GM19463 (cell line): ENCODE data around the gene ULK1.

Experiments used
- ATAC-seq: cut with Tn5 transposase; IDR thresholded peaks from one replicate; pipeline ENCODE4 v1.9.1; 2021; ENCODE audit warnings: mild to moderate bottlenecking, moderate library complexity; ENCODE audit not compliant: unreplicated experiment

Gene ULK1

DNA sequence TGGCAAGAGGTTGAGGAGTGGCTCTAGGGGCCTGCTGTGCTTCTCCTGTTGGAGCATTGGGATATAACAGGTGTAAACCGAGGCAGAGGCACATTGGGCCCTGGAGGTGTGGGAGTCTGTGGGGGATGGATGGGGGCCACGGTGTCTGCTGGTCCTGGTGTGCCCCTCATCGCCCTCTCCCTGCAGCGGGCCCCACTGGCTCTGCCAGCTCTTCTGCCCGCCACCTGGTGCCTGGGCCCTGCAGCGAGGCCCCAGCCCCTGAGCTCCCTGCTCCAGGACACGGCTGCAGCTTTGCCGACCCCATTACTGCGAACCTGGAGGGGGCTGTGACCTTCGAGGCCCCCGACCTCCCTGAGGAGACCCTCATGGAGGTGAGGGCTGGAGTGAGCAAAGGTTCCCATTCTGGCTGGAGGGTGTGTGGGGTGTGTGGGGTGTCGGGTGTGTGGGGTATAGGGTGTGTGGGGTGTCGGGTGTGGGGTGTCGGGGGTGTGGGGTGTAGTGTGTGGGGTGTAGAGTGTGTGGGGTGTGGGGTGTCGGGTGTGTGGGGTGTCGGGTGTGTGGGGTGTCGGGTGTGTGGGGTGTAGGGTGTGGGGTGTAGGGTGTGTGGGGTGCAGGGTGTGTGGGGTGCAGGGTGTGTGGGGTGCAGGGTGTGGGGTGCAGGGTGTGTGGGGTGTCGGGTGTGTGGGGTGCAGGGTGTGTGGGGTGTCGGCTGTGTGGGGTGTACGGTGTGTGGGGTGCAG, 24.1 kb downstream of the ULK1 start:
- ATAC-seq: no peak

DNA sequence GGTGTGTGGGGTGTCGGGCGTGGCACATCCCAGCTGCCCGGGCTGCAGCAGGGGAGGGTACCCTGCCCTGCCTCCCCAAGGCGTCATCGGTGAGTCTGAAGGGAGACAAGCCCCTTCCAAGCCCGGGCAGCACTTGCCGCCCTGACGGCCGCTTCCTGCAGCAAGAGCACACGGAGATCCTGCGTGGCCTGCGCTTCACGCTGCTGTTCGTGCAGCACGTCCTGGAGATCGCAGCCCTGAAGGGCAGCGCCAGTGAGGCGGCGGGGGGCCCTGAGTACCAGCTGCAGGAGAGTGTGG, 24.6 kb downstream of the ULK1 start:
- ATAC-seq: no peak

DNA sequence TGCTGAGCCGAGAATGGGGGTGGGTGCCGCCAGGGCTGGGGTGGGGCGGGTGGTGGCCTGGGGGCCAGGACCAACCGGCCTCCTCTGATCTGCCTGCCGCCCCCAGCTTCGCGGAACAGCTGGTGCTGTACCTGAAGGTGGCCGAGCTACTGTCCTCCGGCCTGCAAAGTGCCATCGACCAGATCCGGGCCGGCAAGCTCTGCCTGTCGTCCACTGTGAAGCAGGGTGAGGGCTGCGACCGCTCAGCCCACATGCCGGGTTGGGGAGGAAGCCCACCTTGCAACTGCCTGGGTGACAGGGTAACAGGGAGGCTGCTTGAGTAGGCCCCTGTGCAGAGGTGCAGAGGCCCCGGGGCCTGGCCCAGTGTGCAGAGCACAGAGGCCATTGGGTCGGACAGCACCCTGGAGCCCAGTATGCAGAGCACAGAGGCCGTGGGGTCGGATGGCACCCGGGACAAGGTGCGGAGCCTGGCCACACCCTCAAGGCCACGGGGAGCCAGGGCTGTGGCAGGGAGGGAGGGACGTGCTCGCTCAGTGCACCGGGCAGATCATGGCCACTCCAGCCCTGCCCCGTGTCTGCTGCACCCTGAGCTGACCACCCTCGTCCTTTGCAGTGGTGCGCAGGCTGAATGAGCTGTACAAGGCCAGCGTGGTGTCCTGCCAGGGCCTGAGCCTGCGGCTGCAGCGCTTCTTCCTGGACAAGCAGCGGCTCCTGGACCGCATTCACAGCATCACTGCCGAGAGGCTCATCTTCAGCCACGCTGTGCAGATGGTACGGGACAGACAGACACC, 25.1 kb downstream of the ULK1 start:
- ATAC-seq: no peak

DNA sequence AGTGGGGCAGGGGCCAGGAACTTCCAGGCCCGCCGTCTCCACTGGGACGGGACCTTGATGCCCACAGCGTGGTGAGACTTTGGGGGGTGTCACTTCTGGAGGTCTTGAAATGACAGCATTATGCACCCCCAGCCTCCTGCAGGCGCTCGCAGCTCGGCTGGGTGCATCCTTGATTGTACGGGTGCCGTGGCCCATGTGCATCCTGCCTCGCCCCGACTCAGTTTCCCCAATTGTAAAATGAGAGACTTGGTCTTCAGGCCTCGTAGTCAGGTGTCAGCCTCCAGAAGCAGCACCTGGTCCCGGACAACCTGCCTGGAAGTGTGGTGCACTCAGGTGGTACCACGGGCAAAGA, 25.7 kb downstream of the ULK1 start:
- no peak for ATAC-seq

DNA sequence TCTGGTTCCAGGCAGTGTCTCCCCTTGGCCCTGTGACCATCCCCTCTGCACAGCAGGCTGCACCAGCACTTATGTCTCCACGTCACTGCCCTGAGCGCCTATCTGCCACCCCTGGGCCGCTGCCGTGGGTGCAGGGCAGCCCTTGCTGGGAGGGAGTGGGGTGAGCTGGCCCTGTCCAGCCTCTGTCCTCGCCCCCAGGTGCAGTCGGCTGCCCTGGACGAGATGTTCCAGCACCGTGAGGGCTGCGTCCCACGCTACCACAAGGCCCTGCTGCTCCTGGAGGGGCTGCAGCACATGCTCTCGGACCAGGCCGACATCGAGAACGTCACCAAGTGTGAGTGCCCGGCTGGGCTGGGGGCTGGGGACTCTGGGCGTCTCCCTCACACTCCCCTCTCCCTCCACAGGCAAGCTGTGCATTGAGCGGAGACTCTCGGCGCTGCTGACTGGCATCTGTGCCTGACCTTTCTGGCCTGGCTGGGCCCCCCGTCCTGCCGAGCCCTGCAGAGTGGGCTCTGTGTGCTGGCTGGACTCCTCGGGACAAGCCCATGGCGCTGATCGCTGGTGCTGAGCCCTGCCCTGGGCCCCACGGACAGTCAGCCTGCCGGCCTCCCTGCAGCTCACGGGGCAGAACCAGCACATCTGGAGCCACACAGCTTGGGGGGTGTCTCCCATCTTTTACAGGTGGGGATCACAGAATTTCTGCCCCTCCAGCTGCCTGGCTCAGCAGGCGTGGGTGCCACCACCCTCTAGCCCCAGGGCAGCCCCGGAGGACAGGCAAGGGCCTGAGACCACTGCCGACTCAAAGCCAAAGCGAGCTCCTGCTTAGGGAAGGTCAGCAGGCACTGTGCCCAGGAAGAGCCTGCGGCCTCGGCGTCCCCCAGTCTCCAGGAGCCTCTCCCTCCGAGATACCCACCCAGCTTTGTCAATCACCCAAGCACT, 26.7 kb downstream of the ULK1 start:
- no peak for ATAC-seq

DNA sequence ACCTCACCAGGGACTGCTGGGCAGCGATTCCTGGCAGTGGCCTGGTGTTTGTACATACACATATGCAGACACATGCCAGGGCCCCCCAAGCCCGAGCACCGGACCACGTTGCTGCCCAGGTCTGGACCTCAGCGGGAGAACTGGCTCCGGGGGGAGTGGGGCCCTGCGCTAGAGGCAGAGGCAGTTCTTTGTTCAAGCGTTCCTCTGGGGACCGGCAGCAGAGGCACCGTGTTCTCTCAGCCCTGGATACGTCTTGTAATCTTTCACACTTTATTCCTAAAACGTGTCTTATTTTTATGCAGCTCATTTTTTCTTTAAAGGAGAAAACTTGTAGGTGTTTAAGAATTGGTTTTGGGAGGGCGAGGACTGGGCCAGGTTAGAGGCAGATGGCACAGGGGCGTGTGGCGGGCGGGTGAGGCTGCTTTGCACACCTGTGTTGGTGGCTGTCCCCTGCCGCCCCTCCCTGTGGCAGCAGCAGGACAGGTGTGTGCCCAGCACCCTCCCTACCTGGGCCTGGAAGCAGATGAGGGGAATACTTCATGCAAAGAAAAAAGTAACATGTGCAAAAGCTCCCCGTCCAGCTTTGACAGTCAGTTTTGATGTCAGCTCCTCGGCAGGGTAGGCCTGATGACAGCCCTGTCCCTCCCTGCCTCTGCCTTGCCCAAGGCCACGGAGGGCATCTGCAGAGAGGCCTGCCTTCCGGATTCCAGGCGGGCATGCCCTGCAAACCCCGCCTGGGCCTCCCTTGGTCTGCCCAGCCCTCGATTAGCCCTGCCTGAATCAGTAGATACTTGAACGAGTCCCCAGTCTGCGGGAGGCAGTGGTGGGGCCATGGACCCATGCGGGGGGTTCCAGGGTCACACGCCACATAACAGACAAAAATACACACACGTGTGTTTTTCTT, 27.7 kb downstream of the ULK1 start:
- ATAC-seq: no peak

DNA sequence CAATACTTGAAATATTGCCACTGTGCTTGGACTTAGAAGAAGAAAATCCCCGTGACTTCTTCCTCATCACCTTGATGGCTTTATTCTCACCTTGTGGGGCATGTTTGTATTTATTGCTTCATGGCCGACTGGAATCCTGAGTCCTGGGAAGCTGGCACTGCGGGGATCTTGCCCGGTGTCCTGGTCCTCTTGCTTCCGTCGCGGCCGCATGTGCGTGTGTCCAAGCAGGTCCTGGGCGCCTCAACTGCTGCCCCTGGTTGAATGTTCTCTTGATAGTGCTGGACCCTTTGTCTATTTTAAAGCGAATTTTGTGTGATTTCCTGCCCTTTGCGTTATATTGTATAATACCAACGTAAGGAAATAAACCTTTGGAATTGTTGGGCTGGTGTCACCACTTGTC, 28.4 kb downstream of the ULK1 start:
- no peak for ATAC-seq

DNA sequence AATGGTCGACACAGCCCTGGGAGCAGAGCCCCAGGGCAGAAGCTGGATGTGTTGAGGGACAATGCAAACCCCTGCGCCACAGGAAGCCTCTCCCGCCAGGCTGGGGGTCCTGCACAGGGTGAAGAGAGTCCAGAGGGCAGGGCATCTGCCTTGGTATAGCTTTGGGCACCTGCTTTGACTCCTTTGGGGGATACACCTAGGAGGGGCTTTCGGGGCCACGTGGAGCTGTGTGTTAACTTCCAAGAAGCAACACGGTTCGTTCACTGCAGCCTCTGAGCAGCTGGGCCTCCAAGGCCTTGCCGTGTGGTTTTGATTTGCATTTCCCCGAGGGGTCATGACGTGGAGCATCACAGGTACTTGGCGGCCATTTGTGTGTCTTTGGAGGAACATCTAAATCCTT, 28.8 kb downstream of the ULK1 start:
- ATAC-seq: peak; percentile 83

DNA sequence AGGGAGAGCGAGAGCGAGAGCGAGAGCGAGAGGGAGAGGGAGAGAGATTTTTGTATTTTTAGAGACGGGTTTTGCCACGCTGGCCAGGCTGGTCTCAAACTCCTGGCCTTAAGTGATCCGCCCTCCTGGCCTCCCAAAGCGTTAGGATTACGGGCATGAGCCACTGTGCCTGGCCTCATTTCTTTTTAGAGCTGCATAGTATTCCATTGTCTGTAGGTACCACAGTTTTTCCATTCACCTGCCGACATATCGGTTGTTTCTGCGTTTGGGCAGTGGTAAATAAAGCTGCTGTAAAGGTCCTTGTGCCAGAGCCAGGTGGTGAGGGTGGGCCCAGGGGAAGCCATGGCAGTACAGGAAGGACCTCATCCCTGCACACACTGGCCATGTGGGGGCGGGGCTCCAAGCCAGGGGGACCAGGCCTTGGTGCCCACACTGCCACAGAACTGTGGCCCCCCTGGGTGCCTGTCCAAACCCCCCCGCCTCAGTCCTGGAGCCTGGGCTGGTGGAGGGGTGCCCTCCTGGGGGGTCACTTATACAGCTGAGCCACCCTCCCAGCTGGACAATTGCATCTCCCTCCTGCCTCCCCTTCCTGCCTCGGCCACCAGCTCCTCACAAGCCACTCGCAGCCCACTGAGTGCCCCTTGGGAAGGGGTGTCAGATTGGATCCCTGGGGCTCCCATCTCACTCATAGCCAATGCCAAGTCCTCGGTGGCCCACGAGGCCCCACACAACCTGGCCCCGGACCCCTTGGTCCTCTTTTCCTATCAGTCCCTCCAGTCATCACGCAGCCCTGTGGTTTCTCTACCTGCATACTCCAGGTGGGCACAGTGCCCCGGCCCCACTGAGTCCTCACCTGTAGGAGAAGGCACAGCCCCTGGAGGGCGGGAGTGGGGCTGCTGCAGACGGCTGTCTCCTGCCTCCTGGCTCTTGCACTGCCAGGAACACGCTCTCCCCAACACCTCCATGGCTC, 33.0 kb downstream of the ULK1 start:
- ATAC-seq: no peak

DNA sequence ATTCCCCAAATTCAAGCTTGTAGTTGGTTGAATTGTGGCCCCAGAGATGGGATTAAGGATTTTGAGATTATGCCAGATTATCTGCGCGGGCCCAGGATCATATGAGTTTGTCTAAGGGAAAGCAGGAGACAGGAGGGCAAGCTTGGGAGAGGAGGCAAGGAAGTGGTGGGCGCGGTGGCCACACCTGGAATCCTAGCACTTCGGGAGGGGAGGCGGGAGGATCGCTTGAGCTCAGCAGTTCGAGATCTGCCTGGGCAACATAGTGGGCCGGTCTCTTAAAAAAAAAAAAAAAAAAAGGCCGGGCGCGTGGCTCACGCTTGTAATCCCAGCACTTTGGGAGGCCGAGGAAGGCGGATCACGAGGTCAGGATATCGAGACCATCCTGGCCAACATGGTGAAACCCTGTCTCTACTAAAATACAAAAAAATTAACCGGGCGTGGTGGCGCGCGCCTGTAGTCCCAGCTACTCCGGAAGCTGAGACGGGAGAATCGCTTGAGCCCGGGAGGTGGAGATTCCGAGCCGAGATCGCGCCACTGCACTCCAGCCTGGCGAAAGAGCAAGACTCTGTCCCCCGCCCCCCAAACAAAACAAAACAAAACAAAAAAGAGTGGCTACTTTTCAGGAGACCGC, 33.8 kb downstream of the ULK1 start:
- ATAC-seq: peak; percentile 2

DNA sequence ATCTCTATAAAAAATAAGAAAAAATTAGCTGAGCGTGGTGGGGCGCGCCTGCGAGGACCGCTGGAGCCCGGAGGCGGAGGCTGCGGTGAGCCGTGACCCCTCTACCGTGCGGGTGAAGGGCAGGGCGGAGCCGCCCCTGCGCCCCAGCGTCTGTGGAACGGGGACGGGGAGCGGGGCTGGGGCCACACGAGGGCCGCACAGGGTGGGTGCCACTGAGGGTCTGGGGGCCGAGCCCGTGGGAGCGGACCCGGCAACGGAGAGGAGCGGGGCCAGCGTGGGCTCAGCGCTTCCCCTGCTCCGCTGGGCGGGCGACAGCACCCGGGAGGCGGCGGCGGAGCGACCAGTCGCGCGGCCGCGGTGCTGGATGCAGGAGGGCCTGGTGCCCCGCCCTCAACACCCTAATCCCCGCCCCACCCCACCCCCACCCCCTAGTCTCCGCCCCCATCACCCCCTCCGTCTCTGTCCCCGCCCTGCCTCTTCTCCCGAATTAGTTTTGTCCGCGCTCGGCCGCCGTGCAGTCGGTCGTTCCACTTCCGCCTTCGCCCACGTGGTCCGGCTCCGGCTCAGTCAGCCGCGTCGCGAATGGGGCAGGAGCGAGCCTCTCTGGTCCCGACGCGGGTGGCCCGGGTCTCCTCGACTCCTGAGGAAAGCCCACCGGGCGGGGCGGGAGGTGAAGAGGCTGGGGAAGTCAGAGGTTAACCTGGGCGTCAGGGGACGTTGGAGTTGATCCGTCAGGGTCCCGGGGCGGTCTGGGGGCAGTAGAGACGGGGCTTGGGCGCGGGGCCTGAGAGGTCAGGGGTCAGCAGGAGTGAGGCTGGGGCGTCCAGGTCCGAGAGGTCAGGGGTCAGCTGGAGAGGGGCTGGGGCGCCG, 34.5 kb downstream of the ULK1 start, which contains the start of gene PUS1:
Gene PUS1, plus strand, starts transcription at position 566 of the 870 bp plus-strand sequence. CDS start 447 bp downstream, outside the sequence.
- peak; percentile 72 for ATAC-seq

DNA sequence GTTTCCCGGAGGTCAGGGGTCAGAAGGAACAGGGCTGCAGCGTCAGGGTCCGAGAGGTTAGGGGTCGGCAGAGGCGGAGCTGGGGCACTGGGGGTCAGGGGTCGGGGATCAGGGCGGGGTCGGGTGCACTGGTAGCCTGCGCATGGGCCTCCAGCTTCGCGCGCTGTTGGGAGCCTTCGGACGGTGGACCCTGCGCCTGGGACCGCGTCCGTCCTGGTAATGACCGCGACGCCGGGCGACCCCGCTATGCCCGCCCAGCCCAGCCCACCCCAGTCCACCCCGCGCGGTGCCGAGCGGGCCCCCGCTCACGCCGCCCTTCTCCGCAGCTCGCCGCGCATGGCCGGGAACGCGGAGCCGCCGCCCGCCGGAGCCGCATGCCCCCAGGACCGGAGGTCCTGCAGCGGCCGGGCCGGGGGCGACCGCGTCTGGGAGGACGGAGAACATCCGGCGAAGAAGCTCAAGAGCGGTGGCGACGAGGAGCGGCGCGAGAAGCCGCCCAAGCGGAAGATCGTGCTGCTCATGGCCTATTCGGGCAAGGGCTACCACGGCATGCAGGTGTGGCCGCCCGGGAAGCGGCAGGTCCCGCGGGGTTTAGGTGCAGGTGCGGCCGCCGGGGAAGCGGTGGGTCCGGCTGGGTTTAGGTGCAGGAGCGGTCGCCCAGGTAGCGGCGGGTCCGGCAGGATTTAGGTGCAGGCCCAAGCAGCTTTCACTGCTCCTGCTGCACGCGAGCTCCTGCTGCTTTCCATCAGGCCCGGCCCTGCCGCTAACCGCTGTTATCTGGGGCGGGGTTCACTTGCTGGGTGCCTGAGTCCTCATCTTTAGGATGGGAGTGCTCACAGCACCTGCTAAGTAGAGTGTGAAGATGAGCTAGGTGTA, 35.4 kb downstream of the ULK1 start:
- ATAC-seq: no peak

DNA sequence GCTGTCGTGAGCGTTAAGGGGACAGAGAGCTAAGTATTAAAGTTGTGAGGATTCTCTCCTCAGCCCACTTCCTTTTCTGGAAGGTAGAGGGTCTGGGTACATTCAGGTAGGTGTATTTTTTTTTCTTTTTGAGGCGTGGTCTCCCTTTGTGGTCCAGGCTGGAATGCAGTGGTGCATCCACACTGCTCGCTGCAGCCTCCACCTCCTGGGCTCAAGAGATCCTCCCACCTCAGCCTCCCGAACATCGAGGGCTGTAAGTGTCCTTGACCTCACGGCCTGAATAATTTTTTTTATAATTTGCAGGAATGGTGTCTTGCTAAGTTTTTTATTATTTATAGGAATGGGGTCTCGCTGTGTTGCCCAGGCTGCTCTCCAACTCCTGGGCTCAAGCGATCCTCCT, 36.1 kb downstream of the ULK1 start:
- no peak for ATAC-seq

DNA sequence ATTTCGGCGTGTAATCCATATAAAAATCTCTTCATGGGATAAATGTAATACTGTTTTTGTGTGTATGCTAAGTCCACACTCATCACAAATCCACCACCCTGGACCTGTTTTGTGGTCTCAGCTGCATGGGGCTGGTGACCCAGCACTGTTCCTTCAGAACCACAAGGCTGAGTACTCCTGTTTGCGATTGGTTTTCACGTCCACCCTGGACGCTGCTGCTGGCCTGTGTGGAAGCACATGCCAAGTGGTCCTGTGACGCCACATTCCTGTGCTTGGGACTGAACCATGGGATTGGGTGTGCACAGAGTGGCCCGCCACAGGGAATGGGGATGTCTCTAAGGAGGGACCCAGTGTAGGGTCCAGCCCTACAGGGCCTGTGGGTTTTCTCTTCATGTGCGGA, 39.0 kb downstream of the ULK1 start:
- ATAC-seq: no peak

DNA sequence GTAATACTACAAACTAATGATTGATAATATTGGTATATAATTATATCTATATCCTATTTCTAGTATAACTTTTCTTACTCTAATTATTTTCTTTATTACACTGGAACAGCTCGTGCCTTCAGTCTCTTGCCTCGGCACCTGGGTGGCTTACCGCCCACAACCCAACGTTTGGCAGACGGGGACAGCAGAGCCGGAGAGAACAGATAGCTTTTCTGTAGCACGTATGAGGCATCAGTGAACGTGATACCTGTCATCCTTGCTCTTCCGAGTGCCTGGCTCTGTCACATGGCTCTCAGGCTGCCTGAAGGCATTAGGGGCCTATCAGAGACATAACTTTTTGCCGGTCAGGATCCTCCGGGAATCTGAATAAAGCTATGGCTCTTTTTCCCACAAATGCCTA, 40.1 kb downstream of the ULK1 start:
- ATAC-seq: no peak

DNA sequence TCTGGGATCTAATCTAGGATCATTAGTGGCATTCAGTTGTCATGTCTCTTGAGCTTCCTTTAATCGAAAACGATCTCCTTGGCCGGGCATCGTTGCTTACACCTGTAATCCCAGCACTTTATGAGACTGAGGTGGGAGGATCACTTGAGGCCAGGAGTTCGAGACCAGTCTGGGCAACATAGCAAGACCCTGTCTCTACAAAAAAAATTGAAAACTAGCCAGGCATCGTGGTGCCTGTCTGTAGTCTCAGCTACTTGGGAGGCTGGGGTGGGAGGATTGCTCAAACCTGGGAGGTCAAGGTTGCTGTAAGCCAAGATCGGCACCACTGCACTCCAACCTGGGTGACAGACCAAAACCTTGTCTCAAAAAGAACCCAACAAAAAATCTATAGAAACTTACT, 43.7 kb downstream of the ULK1 start:
- no peak for ATAC-seq

DNA sequence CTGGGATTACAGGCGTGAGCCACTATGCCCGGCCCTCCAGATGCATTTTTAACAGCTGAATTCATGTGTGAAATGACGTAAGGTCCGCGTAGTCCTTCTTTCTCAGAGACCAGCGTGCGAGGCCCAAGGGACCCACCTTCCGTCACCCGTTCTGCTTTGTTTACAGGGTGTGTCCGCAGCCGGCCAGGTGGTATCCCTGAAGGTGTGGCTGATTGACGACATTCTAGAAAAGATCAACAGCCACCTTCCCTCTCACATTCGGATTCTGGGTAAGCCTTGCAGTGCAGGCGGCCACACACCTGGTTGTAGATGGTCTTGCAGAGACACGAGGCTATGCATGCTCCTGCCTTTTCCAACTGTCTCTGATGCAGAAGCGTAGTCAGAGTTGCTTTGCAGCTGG, 44.6 kb downstream of the ULK1 start:
- ATAC-seq: no peak
